ENCODE results near the gene TUBA4B. TPM values are rescaled to one million over a fixed set of nuclear protein-coding genes. Genes with fewer than 3 reads are reported as not detected.
A peak's percentile ranks its signal among the peaks of the same experiment; 100 is the strongest.
"Not testable (repeated sequence)": the region's sequence is repeated elsewhere in the genome, so short reads cannot be mapped to it uniquely, and the experiment has no call there.

The TUBA4B gene
- total and polyA plus RNA-seq, 7 experiments from 2014 or later: not detected

- ATAC-seq: peak; percentile 92
Observed at GRCh38 chr2:219253753-219254589, 928 bp downstream of the TUBA4B start, which contains the start of gene TUBA4A. Gene TUBA4A, minus strand, starts transcription at chr2:219253918. Its CDS starts 60 bp downstream, at chr2:219253858.

DNA sequence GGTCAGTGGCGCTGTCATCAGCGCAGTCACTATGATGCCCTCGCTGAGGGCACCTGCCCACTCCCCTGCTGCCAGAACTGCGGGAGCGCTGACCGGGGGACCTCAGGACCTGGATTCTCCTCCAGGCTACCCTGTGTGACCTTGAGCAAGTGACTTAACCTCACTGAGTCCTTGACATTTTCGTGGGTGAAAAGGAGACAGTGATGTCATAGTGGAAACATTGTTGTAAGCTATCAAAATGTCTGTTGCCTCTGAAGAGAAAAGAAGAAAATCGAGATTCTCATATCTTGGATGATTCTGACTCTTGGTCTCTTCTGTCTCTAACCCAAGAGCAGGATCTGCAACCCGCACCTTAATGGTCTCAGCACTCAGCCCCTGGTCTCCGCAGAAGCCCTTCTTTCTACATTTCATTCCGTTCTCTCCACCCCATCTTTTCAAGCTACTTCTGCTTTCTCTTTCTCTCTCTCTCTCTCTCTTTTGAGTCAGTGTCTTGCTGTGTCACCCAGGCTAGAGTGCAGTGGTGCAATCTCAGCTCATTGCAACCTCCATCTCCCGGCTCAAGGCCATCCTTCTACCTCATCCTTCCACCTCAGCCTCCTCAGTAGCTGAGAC lies 1.7 kb downstream of the TUBA4B start:
- Histone ChIP-seq H3K4me3 (ENCODE audit: low read length) (peak overlapping the region; percentile 79), H3K4me1 (ENCODE audit: control insufficient read depth in 2 of 2, insufficient read depth in 2 of 2, low read length in 2 of 2) (peaks cover 26 to 31% of the 10 kb centered on the region in 2 donors), H3K36me3 (ENCODE audit: control insufficient read depth in 2 of 3, insufficient read depth in 3 of 3, low read length in 3 of 3) (peaks cover 7 to 38% (median 17%) of the 10 kb centered on the region in 3 experiments), H3K27ac (ENCODE audit: low read depth, low read length) (peak overlapping the region; percentile 95), H3K9me3 (ENCODE audit: control insufficient read depth in 2 of 3, low read length in 3 of 3) (no peaks in the 10 kb centered on the region), H3K27me3 (ENCODE audit: control insufficient read depth in 2 of 2, insufficient read depth in 2 of 2, low read length in 2 of 2) (no peaks in the 10 kb centered on the region)
- POLR2A ChIA-PET: interaction anchor here (0.6 to 14.3 kb wide), 16 partner anchors 8 to 368 kb away, joined by 3 to 575 read pairs (median 6); partner anchors contain the start of genes ABCB6, ANKZF1, ATG9A and CNPPD1
- peak overlapping the region; percentile 88 to 97 (median 94) for H3K27ac Mint-ChIP-seq
- intact Hi-C loops (cut with micrococcal nuclease): loop anchor here (1.0 to 10.0 kb wide), 7 partner anchors 25 to 970 kb away; partner anchors contain the start of genes CNOT9 (in 1 of the 2), CTDSP1 (in 1 of the 2), DNAJB2 (in 1 of the 2) and USP37 (in 1 of the 2)
- peaks cover 24 to 46% (median 39%) of the 10 kb centered on the region in 7 donors for H3K4me1 Mint-ChIP-seq
- ATAC-seq (peak; percentile 55), DNase-seq (peak in 8 of 9 donors; percentile 45 to 81 (median 75))
- peaks cover 0 to 6% (median 0%) of the 10 kb centered on the region in 11 donors for H3K9me3 Mint-ChIP-seq
- peaks cover 0 to 7% (median 0%) of the 10 kb centered on the region in 5 donors for H3K27me3 Mint-ChIP-seq
- peaks cover 5 to 32% (median 20%) of the 10 kb centered on the region in 5 donors for H3K36me3 Mint-ChIP-seq
- CTCF ChIA-PET: interaction anchor here (0.6 to 4.1 kb wide), 9 partner anchors 9 to 96 kb away, joined by 3 to 21 read pairs (median 5); partner anchors contain the start of genes ANKZF1, ATG9A, DNAJB2 and GLB1L
- H3K4me3 Mint-ChIP-seq: peak overlapping the region; percentile 82 to 99 (median 92)

More at GRCh38 chr2:219253753-219254589, 928 bp downstream of the TUBA4B start, which contains the start of gene TUBA4A:
- Histone ChIP-seq H3K36me3 (ENCODE audit: control insufficient read depth in 2 of 3, insufficient read depth in 3 of 3, low read length in 3 of 3) (peaks cover 7 to 44% (median 17%) of the 10 kb centered on the region in 3 experiments), H3K4me3 (ENCODE audit: low read length) (peak within 1 kb of the TSS; percentile 79), H3K9me3 (ENCODE audit: control insufficient read depth in 2 of 3, low read length in 3 of 3) (no peaks in the 10 kb centered on the region), H3K27ac (ENCODE audit: low read depth, low read length) (peak within 1 kb of the TSS; percentile 95), H3K27me3 (ENCODE audit: control insufficient read depth in 2 of 2, insufficient read depth in 2 of 2, low read length in 2 of 2) (no peaks in the 10 kb centered on the region), H3K4me1 (ENCODE audit: control insufficient read depth in 2 of 2, insufficient read depth in 2 of 2, low read length in 2 of 2) (peaks cover 31 to 38% of the 10 kb centered on the region in 2 donors)
- ChIA-PET CTCF (interaction anchor here (0.7 to 4.1 kb wide), 8 partner anchors 9 to 95 kb away, joined by 3 to 21 read pairs (median 6); partner anchors contain the start of genes ANKZF1, ATG9A, DNAJB2 and GLB1L), POLR2A (interaction anchor here (0.7 to 14.3 kb wide), 21 partner anchors 8 to 134 kb away, joined by 3 to 575 read pairs (median 5); partner anchors contain the start of genes ABCB6, ANKZF1, ATG9A and CNPPD1)
- intact Hi-C loops (cut with micrococcal nuclease): loop anchor here (1.0 to 10.0 kb wide), 17 partner anchors 9 to 969 kb away; partner anchors contain the start of genes ANKZF1 (in 2 of the 2), ATG9A (in 2 of the 2), CNOT9 (in 2 of the 2) and DNAJB2 (in 2 of the 2)
- Mint-ChIP-seq H3K4me1 (peaks cover 28 to 54% (median 47%) of the 10 kb centered on the region in 7 donors), H3K9me3 (peaks cover 0 to 6% (median 0%) of the 10 kb centered on the region in 11 donors), H3K27ac (peak within 1 kb of the TSS; percentile 88 to 99 (median 96)), H3K36me3 (peaks cover 5 to 39% (median 27%) of the 10 kb centered on the region in 5 donors), H3K4me3 (peak within 1 kb of the TSS; percentile 82 to 100 (median 92)), H3K27me3 (peaks cover 0 to 3% (median 0%) of the 10 kb centered on the region in 5 donors)
- peak; percentile 84 to 94 (median 91) for DNase-seq

GRCh38 chr2:219258942-219259341 lies 5.9 kb downstream of the TUBA4B start:
- intact Hi-C loops (cut with micrococcal nuclease): loop anchor here (10.0 kb wide), 2 partner anchors 694 to 974 kb away; partner anchors contain the start of genes CNOT9 (in 1 of the 2) and USP37 (in 1 of the 2)
- H3K27me3 Mint-ChIP-seq: peaks cover 0 to 25% (median 0%) of the 10 kb centered on the region in 5 donors
- H3K9me3 Mint-ChIP-seq; H3K4me3 Mint-ChIP-seq; H3K27ac Mint-ChIP-seq; ATAC-seq; H3K9me3 ChIP-seq (ENCODE audit: control insufficient read depth in 2 of 3, low read length in 3 of 3); H3K4me3 ChIP-seq (ENCODE audit: low read length); H3K4me1 ChIP-seq (ENCODE audit: control insufficient read depth in 2 of 2, insufficient read depth in 2 of 2, low read length in 2 of 2); H3K36me3 Mint-ChIP-seq; H3K36me3 ChIP-seq (ENCODE audit: control insufficient read depth in 2 of 3, insufficient read depth in 3 of 3, low read length in 3 of 3); H3K27me3 ChIP-seq (ENCODE audit: control insufficient read depth in 2 of 2, insufficient read depth in 2 of 2, low read length in 2 of 2); DNase-seq; H3K27ac ChIP-seq (ENCODE audit: low read depth, low read length): not testable (repeated sequence)
- CTCF ChIA-PET: interaction anchor here (1.1 to 1.5 kb wide), 2 partner anchors 14 to 36 kb away, joined by 3 to 5 read pairs; no protein-coding TSS in a partner anchor
- POLR2A ChIA-PET: interaction anchor here (1.1 to 1.9 kb wide), 3 partner anchors 10 to 31 kb away, joined by 3 to 7 read pairs (median 3); partner anchors contain the start of genes ANKZF1 and ATG9A
- peaks cover 4 to 15% (median 11%) of the 10 kb centered on the region in 7 donors for H3K4me1 Mint-ChIP-seq

- Mint-ChIP-seq H3K36me3 (no peaks in the 10 kb centered on the region), H3K9me3 (no peaks in the 10 kb centered on the region), H3K4me1 (peaks cover 0 to 4% (median 2%) of the 10 kb centered on the region in 7 donors), H3K27ac (no peak overlapping the region), H3K27me3 (peaks cover 0 to 25% (median 0%) of the 10 kb centered on the region in 5 donors), H3K4me3 (no peak overlapping the region)
- H3K27me3 ChIP-seq (ENCODE audit: control insufficient read depth in 2 of 2, insufficient read depth in 2 of 2, low read length in 2 of 2): no peaks in the 10 kb centered on the region
- ATAC-seq: no peak
- intact Hi-C loops (cut with micrococcal nuclease): no loop called here
- no peak overlapping the region for H3K27ac ChIP-seq (ENCODE audit: low read depth, low read length)
- no peaks in the 10 kb centered on the region for H3K9me3 ChIP-seq (ENCODE audit: control insufficient read depth in 2 of 3, low read length in 3 of 3)
- POLR2A ChIA-PET: interaction anchor here (0.9 to 1.9 kb wide), 5 partner anchors 8 to 86 kb away, joined by 3 to 12 read pairs (median 5); partner anchors contain the start of genes DNAJB2 and TUBA4B
- no peaks in the 10 kb centered on the region for H3K4me1 ChIP-seq (ENCODE audit: control insufficient read depth in 2 of 2, insufficient read depth in 2 of 2, low read length in 2 of 2)
- no peaks in the 10 kb centered on the region for H3K36me3 ChIP-seq (ENCODE audit: control insufficient read depth in 2 of 3, insufficient read depth in 3 of 3, low read length in 3 of 3)
- DNase-seq: no peak
- no peak overlapping the region for H3K4me3 ChIP-seq (ENCODE audit: low read length)
- CTCF ChIA-PET: interaction anchor here (0.6 to 1.5 kb wide), 6 partner anchors 15 to 1199 kb away, joined by 3 to 4 read pairs (median 3); no protein-coding TSS in a partner anchor
Observed at GRCh38 chr2:219261024-219261855, 8.2 kb downstream of the TUBA4B start.

DNA sequence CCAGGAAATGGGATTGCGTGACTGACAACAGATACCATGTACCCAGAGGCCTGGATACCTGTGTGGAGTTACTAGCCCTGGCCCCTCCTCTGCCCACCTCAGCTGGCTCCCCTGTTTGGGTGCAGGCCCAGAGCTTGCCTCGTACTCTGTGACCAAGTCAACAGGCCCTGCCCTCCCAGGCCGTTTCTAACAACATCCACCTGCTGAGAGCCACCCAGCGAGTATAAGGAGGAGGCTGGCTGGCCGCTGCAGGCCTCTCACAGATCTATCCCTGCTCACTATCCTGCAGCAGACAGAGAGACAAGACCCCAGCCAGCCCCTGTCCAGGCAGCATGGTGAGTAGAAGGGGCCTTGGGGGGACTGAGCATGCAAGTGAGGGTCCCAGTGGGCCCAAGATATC lies 13.2 kb downstream of the TUBA4B start:
- ATAC-seq (no peak), DNase-seq (no peak)
- peaks cover 0 to 13% (median 0%) of the 10 kb centered on the region in 5 donors for H3K27me3 Mint-ChIP-seq
- no peaks in the 10 kb centered on the region for H3K4me1 ChIP-seq (ENCODE audit: control insufficient read depth in 2 of 2, insufficient read depth in 2 of 2, low read length in 2 of 2)
- POLR2A ChIA-PET: interaction anchor here (1.0 to 1.8 kb wide), 3 partner anchors 12 to 39 kb away, joined by 4 to 6 read pairs (median 5); no protein-coding TSS in a partner anchor
- intact Hi-C loops (cut with micrococcal nuclease): no loop called here
- CTCF ChIA-PET: no interaction called here
- no peaks in the 10 kb centered on the region for H3K9me3 Mint-ChIP-seq
- H3K9me3 ChIP-seq (ENCODE audit: control insufficient read depth in 2 of 3, low read length in 3 of 3): no peaks in the 10 kb centered on the region
- no peak overlapping the region for H3K4me3 Mint-ChIP-seq
- no peak overlapping the region for H3K27ac ChIP-seq (ENCODE audit: low read depth, low read length)
- no peaks in the 10 kb centered on the region for H3K27me3 ChIP-seq (ENCODE audit: control insufficient read depth in 2 of 2, insufficient read depth in 2 of 2, low read length in 2 of 2)
- no peak overlapping the region for H3K27ac Mint-ChIP-seq
- H3K4me1 Mint-ChIP-seq: peaks cover 0 to 3% (median 0%) of the 10 kb centered on the region in 7 donors
- H3K4me3 ChIP-seq (ENCODE audit: low read length): no peak overlapping the region
- no peaks in the 10 kb centered on the region for H3K36me3 ChIP-seq (ENCODE audit: control insufficient read depth in 2 of 3, insufficient read depth in 3 of 3, low read length in 3 of 3)
- H3K36me3 Mint-ChIP-seq: no peaks in the 10 kb centered on the region
